ENCODE results near the gene SEC61B.

SEC61B gene

GRCh38 chr9:99221621-99222415 lies at the start of gene SEC61B, which contains the start of gene ALG2:
Gene SEC61B, plus strand, starts transcription at chr9:99222282. Its CDS starts 82 bp downstream, at chr9:99222364.
Gene ALG2, minus strand, starts transcription at chr9:99221942. Its CDS starts 48 bp downstream, at chr9:99221894.
- DNase-seq: peak; percentile 82 to 92

GRCh38 chr9:99173570-99174504 lies 48.2 kb upstream of the SEC61B start:
- peak; percentile 72 to 79 for DNase-seq

- DNase-seq: peak in 1 of 2 experiments; percentile 73
These were observed 45.5 kb upstream of the SEC61B start for GRCh38 chr9:99176527-99177013.

GRCh38 chr9:99177576-99178366 lies 44.3 kb upstream of the SEC61B start:
- no peak for DNase-seq

GRCh38 chr9:99178912-99179872 lies 42.9 kb upstream of the SEC61B start:
- DNase-seq: no peak

- no peak for DNase-seq
These were observed 41.9 kb upstream of the SEC61B start for GRCh38 chr9:99180199-99180598.

- no peak for DNase-seq
These were observed 41.4 kb upstream of the SEC61B start for GRCh38 chr9:99180662-99181061.

- DNase-seq: no peak
These were observed 40.9 kb upstream of the SEC61B start for GRCh38 chr9:99181206-99181605.

GRCh38 chr9:99181621-99182020 lies 40.5 kb upstream of the SEC61B start:
- DNase-seq: no peak

- no peak for DNase-seq
These were observed 39.7 kb upstream of the SEC61B start for GRCh38 chr9:99182356-99182755.

- DNase-seq: no peak
These were observed 38.5 kb upstream of the SEC61B start for GRCh38 chr9:99183616-99184015.

GRCh38 chr9:99184110-99184474 lies 38.0 kb upstream of the SEC61B start:
- no peak for DNase-seq

- peak; percentile 59 to 76 for DNase-seq
These were observed 37.4 kb upstream of the SEC61B start for GRCh38 chr9:99184475-99185347.

- DNase-seq: no peak
These were observed 36.8 kb upstream of the SEC61B start for GRCh38 chr9:99185348-99185632.

- DNase-seq: no peak
These were observed 36.1 kb upstream of the SEC61B start for GRCh38 chr9:99185934-99186333.

GRCh38 chr9:99187311-99187710 lies 34.8 kb upstream of the SEC61B start:
- no peak for DNase-seq

GRCh38 chr9:99189186-99189585 lies 32.9 kb upstream of the SEC61B start:
- no peak for DNase-seq

GRCh38 chr9:99189887-99190596 lies 32.0 kb upstream of the SEC61B start:
- DNase-seq: no peak

GRCh38 chr9:99190597-99191283 lies 31.3 kb upstream of the SEC61B start:
- DNase-seq: no peak
